ENCODE measurements around the gene ARF3.

DNA sequence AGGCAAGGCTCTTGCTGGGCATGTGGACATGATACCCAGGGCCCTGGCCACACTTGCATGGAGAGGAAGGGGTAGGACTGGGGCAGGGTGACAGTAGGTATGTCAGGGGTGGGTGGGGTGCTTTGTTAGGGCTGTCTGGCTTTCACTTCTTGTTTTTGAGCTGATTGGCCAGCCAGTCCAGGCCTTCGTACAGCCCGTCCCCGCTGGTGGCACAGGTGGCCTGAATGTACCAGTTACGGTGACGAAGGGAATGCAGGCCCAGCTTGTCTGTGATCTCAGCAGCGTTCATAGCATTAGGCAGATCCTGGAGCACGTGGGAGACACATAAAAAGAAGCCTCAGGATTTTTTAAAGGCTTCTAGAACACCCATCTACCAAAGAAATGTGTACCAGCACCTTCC, 18.5 kb downstream of the ARF3 start:
- TF ChIP-seq, protein P1, sequence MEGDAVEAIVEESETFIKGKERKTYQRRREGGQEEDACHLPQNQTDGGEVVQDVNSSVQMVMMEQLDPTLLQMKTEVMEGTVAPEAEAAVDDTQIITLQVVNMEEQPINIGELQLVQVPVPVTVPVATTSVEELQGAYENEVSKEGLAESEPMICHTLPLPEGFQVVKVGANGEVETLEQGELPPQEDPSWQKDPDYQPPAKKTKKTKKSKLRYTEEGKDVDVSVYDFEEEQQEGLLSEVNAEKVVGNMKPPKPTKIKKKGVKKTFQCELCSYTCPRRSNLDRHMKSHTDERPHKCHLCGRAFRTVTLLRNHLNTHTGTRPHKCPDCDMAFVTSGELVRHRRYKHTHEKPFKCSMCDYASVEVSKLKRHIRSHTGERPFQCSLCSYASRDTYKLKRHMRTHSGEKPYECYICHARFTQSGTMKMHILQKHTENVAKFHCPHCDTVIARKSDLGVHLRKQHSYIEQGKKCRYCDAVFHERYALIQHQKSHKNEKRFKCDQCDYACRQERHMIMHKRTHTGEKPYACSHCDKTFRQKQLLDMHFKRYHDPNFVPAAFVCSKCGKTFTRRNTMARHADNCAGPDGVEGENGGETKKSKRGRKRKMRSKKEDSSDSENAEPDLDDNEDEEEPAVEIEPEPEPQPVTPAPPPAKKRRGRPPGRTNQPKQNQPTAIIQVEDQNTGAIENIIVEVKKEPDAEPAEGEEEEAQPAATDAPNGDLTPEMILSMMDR (IDR thresholded peaks at IDR 0.05; ENCODE audit: low read depth, low read length) = no peak
- TF ChIP-seq EZH2phosphoT487 (IDR thresholded peaks at IDR 0.05; ENCODE audit: low read depth) = no peak

Data from OCI-LY3 (cell line).